ENCODE data around the gene STXBP3.

DNA sequence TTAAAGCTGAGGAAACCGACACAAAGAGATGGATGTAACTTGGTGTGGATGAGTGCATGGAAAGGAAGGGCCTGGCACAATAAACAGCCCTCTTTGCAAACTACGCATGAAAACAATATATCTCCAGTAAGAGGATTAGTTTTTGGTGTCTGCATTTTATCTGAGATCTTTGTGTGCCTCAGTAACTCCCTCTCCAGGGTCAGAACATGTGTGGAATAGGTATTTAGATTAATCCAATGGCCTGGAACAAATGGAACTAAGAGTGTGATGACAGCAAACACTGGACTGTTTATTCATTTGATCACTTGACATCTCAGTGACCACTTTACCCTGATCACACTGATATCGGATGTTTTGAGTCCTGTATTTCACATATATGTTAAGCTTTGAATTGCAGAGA is 65.1 kb downstream of the STXBP3 start:
- TF ChIP-seq CTCF (IDR thresholded peaks at IDR 0.05; ENCODE audit: extremely low read depth in 1 of 2, insufficient read depth in 1 of 2, low read depth in 1 of 2, low read length in 2 of 2) (no peak), POLR2AphosphoS5 (IDR thresholded peaks at IDR 0.05; ENCODE audit: insufficient read depth, low read depth, low read length) (no peak), FOS (IDR thresholded peaks at IDR 0.05; ENCODE audit: borderline replicate concordance, insufficient read depth, low read length) (no peak), POLR2A (IDR thresholded peaks at IDR 0.05; ENCODE audit: low read depth, low read length) (no peak), EZH2 (IDR thresholded peaks at IDR 0.05; ENCODE audit: borderline replicate concordance, low read depth, low read length, severe bottlenecking) (no peak), MYC (IDR thresholded peaks at IDR 0.05; ENCODE audit: low read depth, low read length) (no peak), GATA2 (IDR thresholded peaks at IDR 0.05; ENCODE audit: insufficient read depth, insufficient read length, low read depth, low read length) (no peak), JUN (IDR thresholded peaks at IDR 0.05; ENCODE audit: borderline replicate concordance, insufficient read depth, insufficient read length, low read depth) (no peak)
- TF ChIP-seq, protein P1, sequence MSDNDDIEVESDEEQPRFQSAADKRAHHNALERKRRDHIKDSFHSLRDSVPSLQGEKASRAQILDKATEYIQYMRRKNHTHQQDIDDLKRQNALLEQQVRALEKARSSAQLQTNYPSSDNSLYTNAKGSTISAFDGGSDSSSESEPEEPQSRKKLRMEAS (IDR thresholded peaks at IDR 0.05; ENCODE audit: insufficient read depth, insufficient read length) = no peak
